ENCODE measurements around the gene ZNF653.

ZNF653 gene, protein sequence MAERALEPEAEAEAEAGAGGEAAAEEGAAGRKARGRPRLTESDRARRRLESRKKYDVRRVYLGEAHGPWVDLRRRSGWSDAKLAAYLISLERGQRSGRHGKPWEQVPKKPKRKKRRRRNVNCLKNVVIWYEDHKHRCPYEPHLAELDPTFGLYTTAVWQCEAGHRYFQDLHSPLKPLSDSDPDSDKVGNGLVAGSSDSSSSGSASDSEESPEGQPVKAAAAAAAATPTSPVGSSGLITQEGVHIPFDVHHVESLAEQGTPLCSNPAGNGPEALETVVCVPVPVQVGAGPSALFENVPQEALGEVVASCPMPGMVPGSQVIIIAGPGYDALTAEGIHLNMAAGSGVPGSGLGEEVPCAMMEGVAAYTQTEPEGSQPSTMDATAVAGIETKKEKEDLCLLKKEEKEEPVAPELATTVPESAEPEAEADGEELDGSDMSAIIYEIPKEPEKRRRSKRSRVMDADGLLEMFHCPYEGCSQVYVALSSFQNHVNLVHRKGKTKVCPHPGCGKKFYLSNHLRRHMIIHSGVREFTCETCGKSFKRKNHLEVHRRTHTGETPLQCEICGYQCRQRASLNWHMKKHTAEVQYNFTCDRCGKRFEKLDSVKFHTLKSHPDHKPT

DNA sequence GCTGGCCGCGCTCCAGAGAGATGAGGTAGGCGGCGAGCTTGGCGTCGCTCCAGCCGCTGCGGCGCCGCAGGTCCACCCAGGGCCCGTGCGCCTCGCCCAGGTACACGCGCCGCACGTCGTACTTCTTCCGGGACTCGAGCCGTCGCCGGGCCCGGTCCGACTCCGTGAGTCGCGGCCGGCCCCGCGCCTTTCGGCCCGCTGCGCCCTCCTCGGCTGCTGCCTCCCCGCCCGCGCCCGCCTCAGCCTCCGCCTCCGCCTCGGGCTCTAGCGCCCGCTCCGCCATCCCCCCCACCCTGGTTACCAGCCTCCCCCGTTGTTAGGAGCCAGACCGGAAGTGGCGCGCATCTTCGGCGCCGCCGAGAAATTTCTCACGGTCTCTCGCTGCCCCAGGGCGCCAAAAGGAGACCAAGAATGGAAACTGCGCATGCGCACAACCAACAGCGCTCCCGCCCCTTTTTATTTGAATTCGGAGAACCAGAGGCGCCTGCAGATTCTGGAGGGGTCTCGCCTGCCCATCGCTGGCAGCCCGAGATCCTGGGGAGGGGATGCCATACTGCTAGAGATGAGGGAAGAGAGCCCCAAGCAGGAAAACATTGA is at the start of gene ZNF653:
TSS of gene ZNF653 (minus strand) at position 336 of the 597 bp plus-strand sequence. CDS start at position 283, 53 bp downstream.
- DNase-seq (ENCODE audit: low spot score), result peak; percentile 98
- TF ChIP-seq, protein P1, sequence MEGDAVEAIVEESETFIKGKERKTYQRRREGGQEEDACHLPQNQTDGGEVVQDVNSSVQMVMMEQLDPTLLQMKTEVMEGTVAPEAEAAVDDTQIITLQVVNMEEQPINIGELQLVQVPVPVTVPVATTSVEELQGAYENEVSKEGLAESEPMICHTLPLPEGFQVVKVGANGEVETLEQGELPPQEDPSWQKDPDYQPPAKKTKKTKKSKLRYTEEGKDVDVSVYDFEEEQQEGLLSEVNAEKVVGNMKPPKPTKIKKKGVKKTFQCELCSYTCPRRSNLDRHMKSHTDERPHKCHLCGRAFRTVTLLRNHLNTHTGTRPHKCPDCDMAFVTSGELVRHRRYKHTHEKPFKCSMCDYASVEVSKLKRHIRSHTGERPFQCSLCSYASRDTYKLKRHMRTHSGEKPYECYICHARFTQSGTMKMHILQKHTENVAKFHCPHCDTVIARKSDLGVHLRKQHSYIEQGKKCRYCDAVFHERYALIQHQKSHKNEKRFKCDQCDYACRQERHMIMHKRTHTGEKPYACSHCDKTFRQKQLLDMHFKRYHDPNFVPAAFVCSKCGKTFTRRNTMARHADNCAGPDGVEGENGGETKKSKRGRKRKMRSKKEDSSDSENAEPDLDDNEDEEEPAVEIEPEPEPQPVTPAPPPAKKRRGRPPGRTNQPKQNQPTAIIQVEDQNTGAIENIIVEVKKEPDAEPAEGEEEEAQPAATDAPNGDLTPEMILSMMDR (IDR thresholded peaks at IDR 0.05; ENCODE audit: extremely low read depth, missing control alignments), result no peak

DNA sequence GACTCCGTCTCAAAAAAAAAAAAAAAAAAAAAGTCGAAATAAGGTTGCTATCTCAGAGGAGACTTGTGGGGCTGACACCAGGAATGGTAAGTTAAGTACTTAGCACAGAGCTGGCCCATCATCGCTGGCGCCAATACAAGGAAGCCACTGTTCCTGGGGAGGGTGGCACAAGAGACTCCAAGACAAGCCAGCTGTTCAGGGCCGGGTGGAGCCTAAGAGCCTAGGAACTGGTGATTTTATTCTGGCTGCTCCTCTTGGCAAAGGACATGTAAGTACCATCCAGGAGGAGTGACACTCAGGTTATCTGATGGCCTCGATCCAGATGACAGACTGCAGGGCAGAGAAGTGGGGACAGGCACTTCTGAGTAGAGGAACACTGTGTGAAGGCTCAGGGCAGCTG is 49.6 kb upstream of the ZNF653 start:
- no peak for DNase-seq (ENCODE audit: low spot score)
- TF ChIP-seq, protein P1 (IDR thresholded peaks at IDR 0.05; ENCODE audit: extremely low read depth, missing control alignments), result no peak

DNA sequence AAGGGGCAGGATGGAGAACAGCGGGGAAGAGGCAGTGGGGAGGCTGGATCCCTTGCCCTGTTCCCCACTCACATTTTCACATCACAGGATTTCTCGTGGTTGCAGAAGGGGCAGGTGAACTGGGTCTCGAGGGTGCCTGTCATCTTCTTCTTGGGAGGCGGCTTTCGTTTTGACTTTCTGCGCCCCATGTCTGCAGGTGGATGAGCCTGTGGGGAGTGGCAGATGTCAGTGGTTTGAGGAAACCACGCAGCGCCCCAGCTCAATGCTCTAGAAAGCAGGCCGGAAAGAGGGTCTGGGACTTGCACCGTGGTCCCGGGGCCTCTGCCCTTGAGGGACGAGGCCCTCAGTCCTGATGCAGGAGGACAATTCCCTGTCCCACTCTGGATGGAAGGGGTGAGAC is 48.5 kb upstream of the ZNF653 start:
- TF ChIP-seq, protein P1 (IDR thresholded peaks at IDR 0.05; ENCODE audit: extremely low read depth, missing control alignments), result no peak
- no peak for DNase-seq (ENCODE audit: low spot score)

DNA sequence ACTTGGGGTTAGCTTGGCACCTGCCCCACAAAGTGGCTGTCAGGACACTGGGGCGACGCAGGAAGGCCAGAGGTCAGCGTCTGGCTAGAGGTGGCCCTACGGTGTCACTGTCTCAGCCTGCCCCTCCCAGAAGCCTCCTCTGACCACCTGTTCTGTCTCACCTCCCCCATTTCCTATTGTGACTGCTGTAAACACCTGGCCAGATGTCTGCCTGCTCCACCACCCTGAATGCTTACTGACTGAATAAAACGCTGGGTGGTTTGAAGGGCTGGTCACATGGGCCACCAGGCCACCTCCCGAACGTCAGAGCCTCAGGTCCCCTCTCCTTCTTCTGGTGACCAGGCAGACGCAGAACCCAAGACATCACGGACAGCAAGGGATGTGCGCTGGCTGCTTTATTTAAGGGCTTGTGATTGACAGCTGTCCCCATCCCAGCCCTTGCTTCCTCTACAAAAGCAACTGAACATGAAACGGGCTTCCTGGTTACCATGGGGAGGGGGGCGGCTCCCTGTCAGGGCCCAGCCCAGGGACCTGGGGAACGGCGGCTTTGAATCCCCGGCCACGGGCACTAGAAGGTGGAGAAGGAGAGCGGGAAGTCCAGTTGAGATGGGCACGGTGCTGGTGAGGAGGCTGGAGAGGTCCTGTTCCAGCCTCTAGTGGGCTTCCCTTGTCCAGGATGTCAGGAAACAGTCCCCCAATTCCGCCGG is 47.2 kb upstream of the ZNF653 start:
- TF ChIP-seq, protein P1 (IDR thresholded peaks at IDR 0.05; ENCODE audit: extremely low read depth, missing control alignments), result no peak
- no peak for DNase-seq (ENCODE audit: low spot score)

DNA sequence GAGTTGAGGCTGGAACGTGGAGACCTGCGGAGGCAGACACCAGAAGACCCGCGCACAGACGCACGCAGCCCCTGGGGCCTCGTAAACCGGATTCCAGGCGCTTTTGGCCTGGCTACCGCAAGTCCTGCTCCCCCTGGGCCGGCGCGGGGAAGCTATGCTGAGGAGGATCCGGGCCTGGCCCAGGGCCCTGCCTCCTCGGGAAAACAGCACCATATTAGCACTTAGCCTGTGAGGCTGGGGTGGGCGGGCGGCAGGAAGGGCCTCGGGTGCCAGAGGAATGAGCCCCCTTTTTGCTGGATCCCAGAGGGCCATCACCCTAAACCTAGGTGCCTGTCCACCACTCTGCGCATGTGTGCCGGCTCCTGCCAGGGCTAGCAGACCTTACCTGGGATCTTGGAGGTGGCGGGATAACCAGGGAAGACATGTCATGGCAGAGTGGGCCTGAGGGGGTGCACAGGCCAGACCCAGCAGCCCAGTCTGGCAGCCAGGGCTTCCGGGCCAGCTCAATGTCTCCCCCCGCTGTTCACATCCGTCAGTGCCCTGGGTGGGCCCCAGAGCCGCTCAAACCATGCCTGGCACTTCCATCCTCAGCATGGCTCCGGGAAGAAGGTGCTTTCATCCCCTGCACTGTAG is 46.1 kb upstream of the ZNF653 start:
- no peak for DNase-seq (ENCODE audit: low spot score)
- TF ChIP-seq, protein P1 (IDR thresholded peaks at IDR 0.05; ENCODE audit: extremely low read depth, missing control alignments), result peak; percentile 13

DNA sequence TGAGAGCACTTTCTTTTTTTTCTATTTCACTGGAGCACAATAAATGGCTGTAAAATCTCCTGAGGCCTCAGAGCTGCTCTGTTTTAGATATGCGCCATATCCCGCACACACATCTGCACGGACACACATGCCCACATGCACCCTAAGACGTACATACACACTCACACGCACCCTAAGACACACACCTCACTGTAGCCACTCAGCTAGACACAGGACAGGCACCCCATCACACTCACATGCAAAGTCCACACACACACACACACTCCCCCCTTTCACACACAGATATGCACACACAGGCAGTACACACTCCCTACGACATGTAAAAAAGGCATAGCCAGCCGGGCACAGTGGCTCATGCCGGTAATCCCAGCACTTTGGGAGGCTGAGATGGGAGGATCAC is 44.6 kb upstream of the ZNF653 start:
- TF ChIP-seq, protein P1 (IDR thresholded peaks at IDR 0.05; ENCODE audit: extremely low read depth, missing control alignments), result no peak
- DNase-seq (ENCODE audit: low spot score), result no peak
